ENCODE measurements around the gene CRYBG2. TPM values are rescaled to one million over a fixed set of nuclear protein-coding genes. Genes with fewer than 3 reads are reported as not detected.
A peak's percentile ranks its signal among the peaks of the same experiment; 100 is the strongest.

The CRYBG2 gene
- total RNA-seq, 1 experiment from 2014 or later, result 21.7 TPM

DNA sequence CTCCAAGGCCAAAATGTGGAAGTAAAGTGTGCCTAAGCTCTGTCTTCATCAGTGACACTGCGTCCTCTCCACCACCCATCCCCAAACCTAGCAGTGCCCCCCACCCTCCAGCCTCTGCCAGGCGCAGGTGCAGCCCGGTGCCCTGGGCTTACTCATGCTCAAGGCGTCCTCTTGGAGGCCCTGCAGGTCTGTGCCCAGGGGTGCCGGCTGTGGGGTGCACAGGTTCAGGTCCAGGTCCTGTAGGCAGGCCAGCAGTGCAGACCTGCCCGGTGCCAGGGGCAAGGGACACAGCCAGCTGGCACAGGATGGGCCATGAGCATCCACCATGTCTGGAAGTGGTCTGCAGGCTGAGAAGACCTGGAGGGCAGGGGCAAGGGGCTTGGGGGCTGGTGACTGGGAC is 13.5 kb upstream of the CRYBG2 start:
- H3K4me3 ChIP-seq, result no peak overlapping the region
- no peaks in the 10 kb centered on the region for H4K20me1 ChIP-seq (ENCODE audit: insufficient read depth)
- H3K9me2 ChIP-seq (ENCODE audit: insufficient read depth), result no peaks in the 10 kb centered on the region
- no peaks in the 10 kb centered on the region for H3K36me3 ChIP-seq (ENCODE audit: low read depth)
- no peak overlapping the region for H2AFZ ChIP-seq
- no peaks in the 10 kb centered on the region for H3K79me2 ChIP-seq (ENCODE audit: low read depth)
- ChIA-PET POLR2A (ENCODE audit: unreplicated experiment) (no interaction called here), CTCF (no interaction called here)
- intact Hi-C loops (cut with micrococcal nuclease; ENCODE audit: unreplicated experiment), result no loop called here
- DNase-seq, result no peak
- no peak overlapping the region for H3K4me2 ChIP-seq
- H3K4me1 ChIP-seq (replicated peaks; ENCODE audit: insufficient read depth), result no peaks in the 10 kb centered on the region
- H3K27ac ChIP-seq, result no peak overlapping the region
- BruUV-seq (replicated peaks), result no TSS peak
- no peaks in the 10 kb centered on the region for H3K27me3 ChIP-seq (ENCODE audit: insufficient read depth, low read depth)
- H3F3A ChIP-seq (ENCODE audit: insufficient read depth, low read depth), result no peaks in the 10 kb centered on the region
- no peaks in the 10 kb centered on the region for H3K9me3 ChIP-seq (ENCODE audit: insufficient read depth, low read depth)
- no peak for TF ChIP-seq EZH2 (IDR thresholded peaks at IDR 0.05; ENCODE audit: low read depth)
- TF ChIP-seq, protein P1, sequence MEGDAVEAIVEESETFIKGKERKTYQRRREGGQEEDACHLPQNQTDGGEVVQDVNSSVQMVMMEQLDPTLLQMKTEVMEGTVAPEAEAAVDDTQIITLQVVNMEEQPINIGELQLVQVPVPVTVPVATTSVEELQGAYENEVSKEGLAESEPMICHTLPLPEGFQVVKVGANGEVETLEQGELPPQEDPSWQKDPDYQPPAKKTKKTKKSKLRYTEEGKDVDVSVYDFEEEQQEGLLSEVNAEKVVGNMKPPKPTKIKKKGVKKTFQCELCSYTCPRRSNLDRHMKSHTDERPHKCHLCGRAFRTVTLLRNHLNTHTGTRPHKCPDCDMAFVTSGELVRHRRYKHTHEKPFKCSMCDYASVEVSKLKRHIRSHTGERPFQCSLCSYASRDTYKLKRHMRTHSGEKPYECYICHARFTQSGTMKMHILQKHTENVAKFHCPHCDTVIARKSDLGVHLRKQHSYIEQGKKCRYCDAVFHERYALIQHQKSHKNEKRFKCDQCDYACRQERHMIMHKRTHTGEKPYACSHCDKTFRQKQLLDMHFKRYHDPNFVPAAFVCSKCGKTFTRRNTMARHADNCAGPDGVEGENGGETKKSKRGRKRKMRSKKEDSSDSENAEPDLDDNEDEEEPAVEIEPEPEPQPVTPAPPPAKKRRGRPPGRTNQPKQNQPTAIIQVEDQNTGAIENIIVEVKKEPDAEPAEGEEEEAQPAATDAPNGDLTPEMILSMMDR (conservative IDR thresholded peaks at IDR 0.05), result no peak

DNA sequence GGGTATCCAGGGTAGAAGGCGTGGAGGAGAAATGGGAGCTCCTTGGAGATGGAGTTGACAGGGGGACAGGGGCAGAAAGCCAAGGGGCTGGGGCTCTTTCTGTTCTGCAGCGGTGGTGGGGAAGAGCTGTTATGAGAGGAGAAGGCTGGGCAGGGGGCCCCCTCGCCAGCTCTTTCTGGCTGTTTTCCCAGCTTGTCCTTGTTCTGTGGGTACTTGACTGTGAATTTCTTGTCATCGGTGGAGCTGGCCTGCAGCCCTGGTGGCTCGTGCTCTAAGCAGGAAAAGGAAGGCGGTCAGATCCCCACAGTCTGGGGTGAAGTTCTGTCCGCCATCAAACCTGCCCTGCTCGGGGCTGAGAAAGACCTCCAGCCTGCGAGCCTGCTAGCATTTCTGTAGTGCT is 11.0 kb upstream of the CRYBG2 start:
- CTCF ChIA-PET, result interaction anchor here (1.0 kb wide), 1 partner anchor 33 kb away, joined by 4 read pairs; no protein-coding TSS in a partner anchor
- Histone ChIP-seq H3K27me3 (ENCODE audit: insufficient read depth, low read depth) (no peaks in the 10 kb centered on the region), H3K9me3 (ENCODE audit: insufficient read depth, low read depth) (no peaks in the 10 kb centered on the region), H3K79me2 (ENCODE audit: low read depth) (no peaks in the 10 kb centered on the region), H4K20me1 (ENCODE audit: insufficient read depth) (no peaks in the 10 kb centered on the region), H3K9me2 (ENCODE audit: insufficient read depth) (no peaks in the 10 kb centered on the region), H3K4me1 (replicated peaks; ENCODE audit: insufficient read depth) (no peaks in the 10 kb centered on the region), H3K4me3 (no peak overlapping the region), H3F3A (ENCODE audit: insufficient read depth, low read depth) (no peaks in the 10 kb centered on the region), H2AFZ (no peak overlapping the region), H3K36me3 (ENCODE audit: low read depth) (no peaks in the 10 kb centered on the region), H3K27ac (no peak overlapping the region), H3K4me2 (no peak overlapping the region)
- intact Hi-C loops (cut with micrococcal nuclease; ENCODE audit: unreplicated experiment), result loop anchor here (5.0 kb wide), 2 partner anchors 52 to 128 kb away; no protein-coding TSS in a partner anchor
- DNase-seq, result no peak
- no TSS peak for BruUV-seq (replicated peaks)
- TF ChIP-seq EZH2 (IDR thresholded peaks at IDR 0.05; ENCODE audit: low read depth), result no peak
- TF ChIP-seq, protein P1 (conservative IDR thresholded peaks at IDR 0.05), result no peak
- POLR2A ChIA-PET (ENCODE audit: unreplicated experiment), result interaction anchor here (0.6 kb wide), 1 partner anchor 62 kb away, joined by 4 read pairs; no protein-coding TSS in a partner anchor

DNA sequence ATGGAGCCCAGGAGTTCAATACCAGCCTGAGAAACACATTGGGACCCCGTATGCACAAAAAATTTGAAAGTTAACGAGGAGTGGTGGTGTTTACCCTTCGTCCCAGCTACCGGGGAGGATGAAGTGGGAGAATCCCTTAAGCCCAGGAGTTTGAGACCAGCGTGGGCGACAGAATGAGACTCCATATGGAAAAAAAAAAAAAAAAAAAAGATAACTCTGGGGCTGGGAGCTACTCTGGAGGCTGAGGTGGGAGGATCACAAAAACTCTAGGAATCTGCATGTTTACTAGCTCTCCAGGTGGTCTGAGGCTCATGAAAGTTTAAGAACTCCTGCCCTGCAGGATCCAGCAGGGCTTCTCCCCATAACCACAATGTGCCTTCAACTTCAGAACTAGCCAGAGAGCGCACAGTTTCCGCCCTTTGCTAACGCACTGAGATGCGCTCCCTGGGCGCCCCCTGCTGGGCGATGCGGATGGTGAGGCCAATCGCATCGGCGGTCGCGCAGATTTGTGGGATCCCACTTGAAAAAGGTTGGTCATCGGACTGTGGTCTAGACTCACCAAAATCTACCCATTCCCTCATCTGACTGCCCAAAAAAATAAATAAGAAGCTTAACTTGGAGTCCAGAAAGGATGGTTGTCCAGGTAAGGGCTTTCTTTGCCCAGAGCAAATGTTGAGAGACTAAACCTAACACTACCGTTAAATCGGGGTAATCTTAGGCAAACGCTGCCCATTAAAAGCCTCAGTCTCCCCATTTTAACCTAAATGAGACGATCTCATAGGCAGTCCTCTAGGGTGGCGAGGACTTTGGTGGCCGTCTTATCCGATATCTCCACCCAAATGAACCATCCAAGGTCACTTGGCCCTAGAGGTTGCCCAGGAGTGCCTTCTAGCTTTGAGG is 9.9 kb upstream of the CRYBG2 start:
- Histone ChIP-seq H3K36me3 (ENCODE audit: low read depth) (no peaks in the 10 kb centered on the region), H3K79me2 (ENCODE audit: low read depth) (no peaks in the 10 kb centered on the region), H3F3A (ENCODE audit: insufficient read depth, low read depth) (peaks cover 7% of the 10 kb centered on the region; the same call in 1 of the 2 replicates), H3K4me1 (replicated peaks; ENCODE audit: insufficient read depth) (peaks cover 7% of the 10 kb centered on the region), H3K27me3 (ENCODE audit: insufficient read depth, low read depth) (no peaks in the 10 kb centered on the region), H3K9me3 (ENCODE audit: insufficient read depth, low read depth) (no peaks in the 10 kb centered on the region), H3K9me2 (ENCODE audit: insufficient read depth) (no peaks in the 10 kb centered on the region), H4K20me1 (ENCODE audit: insufficient read depth) (no peaks in the 10 kb centered on the region), H3K27ac (no peak overlapping the region), H2AFZ (no peak overlapping the region), H3K4me2 (no peak overlapping the region), H3K4me3 (no peak overlapping the region)
- no TSS peak for BruUV-seq (replicated peaks)
- TF ChIP-seq EZH2 (IDR thresholded peaks at IDR 0.05; ENCODE audit: low read depth), result no peak
- TF ChIP-seq, protein P1 (conservative IDR thresholded peaks at IDR 0.05), result peak; percentile 80
- ChIA-PET POLR2A (ENCODE audit: unreplicated experiment) (interaction anchor here (0.6 kb wide), 1 partner anchor 56 kb away, joined by 3 read pairs; no protein-coding TSS in a partner anchor), CTCF (interaction anchor here (0.6 to 1.8 kb wide), 6 partner anchors 13 to 847 kb away, joined by 3 to 10 read pairs (median 4); no protein-coding TSS in a partner anchor)
- intact Hi-C loops (cut with micrococcal nuclease; ENCODE audit: unreplicated experiment), result loop anchor here (1.0 to 5.0 kb wide), 3 partner anchors 42 to 126 kb away; no protein-coding TSS in a partner anchor
- DNase-seq, result peak in 1 of 2 experiments; percentile 76
